Osteoblast (primary cell): ENCODE data around the gene ZNF813. TPM values are rescaled to one million over a fixed set of nuclear protein-coding genes. Genes with fewer than 3 reads are reported as not detected.
"Not testable (repeated sequence)": the region's sequence is repeated elsewhere in the genome, so short reads cannot be mapped to it uniquely, and the experiment has no call there.

Experiments used
- DNase-seq: peaks from one replicate; pipeline ENCODE4 v3.0.0; 2011; ENCODE audit warnings: low spot score, mixed read lengths; ENCODE audit not compliant: insufficient read length; ENCODE audit errors: missing footprints
- H2AFZ ChIP-seq: 2 replicates; pipeline ENCODE4 v1.6.0; 2011; ENCODE audit warnings: mild to moderate bottlenecking, low read length
- H3K27ac ChIP-seq: 2 replicates; pipeline ENCODE4 v1.5.1; 2011; ENCODE audit warnings: mild to moderate bottlenecking, low read depth, low read length, moderate library complexity
- H3K27me3 ChIP-seq: 2 replicates; pipeline ENCODE4 v1.6.0; 2012; ENCODE audit warnings: mild to moderate bottlenecking, control low read depth, inconsistent platforms, low read length, moderate library complexity; ENCODE audit not compliant: insufficient read depth
- H3K36me3 ChIP-seq: 2 replicates; pipeline ENCODE4 v1.5.1; 2011; ENCODE audit warnings: mild to moderate bottlenecking, low read length, control low read depth, moderate library complexity; ENCODE audit not compliant: insufficient read depth
- H3K4me1 ChIP-seq: 2 replicates; pipeline ENCODE4 v1.5.1; 2011; ENCODE audit warnings: mild to moderate bottlenecking, low read length, control low read depth, moderate library complexity; ENCODE audit not compliant: insufficient read depth
- H3K4me2 ChIP-seq: 2 replicates; pipeline ENCODE4 v1.6.0; 2011; ENCODE audit warnings: mild to moderate bottlenecking, low read length; ENCODE audit not compliant: insufficient read depth
- H3K4me3 ChIP-seq: fragments of 200-600 bp; sonication (generic); 3 replicates; pipeline ENCODE4 v1.5.1; 2012; ENCODE audit warnings: mild to moderate bottlenecking, low read length, inconsistent platforms; ENCODE audit not compliant: insufficient read depth
- H3K79me2 ChIP-seq: 2 replicates; pipeline ENCODE4 v1.6.0; 2012; ENCODE audit warnings: mild to moderate bottlenecking, low read length, control low read depth, inconsistent platforms; ENCODE audit not compliant: insufficient read depth
- H3K9me3 ChIP-seq: 2 replicates; pipeline ENCODE4 v1.5.1; 2011; ENCODE audit warnings: low read depth, low read length, control low read depth
- H4K20me1 ChIP-seq: 2 replicates; pipeline ENCODE4 v1.6.0; 2012; ENCODE audit warnings: mild to moderate bottlenecking, low read length, control low read depth; ENCODE audit not compliant: insufficient read depth
- total RNA-seq: library from RNA; depleted of rRNA; stranded (reverse); fragments of >200 nt; gene quantifications from 2 replicates; pipeline ENCODE4 v1.2.3, GENCODE V29; 2012
- TF ChIP-seq, protein P1 (sequence below): IDR thresholded peaks from 2 replicates; pipeline ENCODE4 v1.5.1; 2011; ENCODE audit warnings: mild to moderate bottlenecking, low read depth, low read length, moderate library complexity; ENCODE audit errors: extremely low read depth

Gene ZNF813
- 3.6 and 4.4 TPM in 2 replicates for total RNA-seq

DNA sequence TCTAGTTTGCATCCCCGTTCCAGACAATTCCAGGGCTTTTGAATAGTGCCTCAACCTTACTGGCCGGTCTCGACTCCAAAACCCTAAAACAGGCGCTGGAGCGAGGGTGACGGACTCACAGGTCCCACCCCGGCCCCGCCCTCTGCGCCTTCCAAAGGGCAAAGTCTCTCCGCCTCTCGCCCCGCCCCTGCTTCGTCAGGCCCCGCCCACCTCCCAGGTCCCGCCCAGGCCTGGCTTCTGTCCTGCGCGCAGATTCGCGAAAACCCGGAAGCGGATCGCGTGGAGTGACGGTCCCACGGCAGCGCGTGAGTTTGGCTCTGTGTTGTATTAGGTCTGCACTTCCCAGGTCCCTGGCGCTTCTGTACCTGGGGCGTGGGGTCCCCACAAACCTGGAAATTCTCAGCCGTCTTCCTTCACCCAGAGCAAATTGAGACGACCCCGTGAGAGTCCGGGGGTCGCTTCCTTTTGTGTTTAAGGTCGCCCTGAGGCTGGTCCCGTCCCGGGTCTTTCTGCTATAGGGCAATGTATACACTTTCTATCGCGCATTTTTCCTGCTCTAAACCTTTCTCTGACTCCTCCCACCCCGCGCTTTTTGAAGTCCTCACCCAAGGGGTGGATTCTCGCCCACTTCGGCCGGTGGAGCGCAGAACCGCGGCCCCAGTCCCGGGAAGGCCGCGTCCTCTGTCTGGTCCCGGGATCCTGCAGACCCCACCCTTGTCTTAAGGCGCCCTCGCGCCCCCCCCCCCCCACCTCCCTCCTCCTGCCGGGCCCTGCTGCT lies at the start of gene ZNF813:
TSS of gene ZNF813 (plus strand) at position 249 of the 778 bp plus-strand sequence. CDS start 16,090 bp downstream, outside the sequence.
- H4K20me1 ChIP-seq = no peaks in the 10 kb centered on the region
- TF ChIP-seq, protein P1, sequence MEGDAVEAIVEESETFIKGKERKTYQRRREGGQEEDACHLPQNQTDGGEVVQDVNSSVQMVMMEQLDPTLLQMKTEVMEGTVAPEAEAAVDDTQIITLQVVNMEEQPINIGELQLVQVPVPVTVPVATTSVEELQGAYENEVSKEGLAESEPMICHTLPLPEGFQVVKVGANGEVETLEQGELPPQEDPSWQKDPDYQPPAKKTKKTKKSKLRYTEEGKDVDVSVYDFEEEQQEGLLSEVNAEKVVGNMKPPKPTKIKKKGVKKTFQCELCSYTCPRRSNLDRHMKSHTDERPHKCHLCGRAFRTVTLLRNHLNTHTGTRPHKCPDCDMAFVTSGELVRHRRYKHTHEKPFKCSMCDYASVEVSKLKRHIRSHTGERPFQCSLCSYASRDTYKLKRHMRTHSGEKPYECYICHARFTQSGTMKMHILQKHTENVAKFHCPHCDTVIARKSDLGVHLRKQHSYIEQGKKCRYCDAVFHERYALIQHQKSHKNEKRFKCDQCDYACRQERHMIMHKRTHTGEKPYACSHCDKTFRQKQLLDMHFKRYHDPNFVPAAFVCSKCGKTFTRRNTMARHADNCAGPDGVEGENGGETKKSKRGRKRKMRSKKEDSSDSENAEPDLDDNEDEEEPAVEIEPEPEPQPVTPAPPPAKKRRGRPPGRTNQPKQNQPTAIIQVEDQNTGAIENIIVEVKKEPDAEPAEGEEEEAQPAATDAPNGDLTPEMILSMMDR = no peak
- peaks cover 3% of the 10 kb centered on the region for H3K4me1 ChIP-seq
- no peaks in the 10 kb centered on the region for H3K9me3 ChIP-seq
- H3K4me3 ChIP-seq = peak within 1 kb of the TSS; percentile 94
- H3K79me2 ChIP-seq = no peaks in the 10 kb centered on the region
- H3K27me3 ChIP-seq = peaks cover 3% of the 10 kb centered on the region
- H3K36me3 ChIP-seq = no peaks in the 10 kb centered on the region
- H3K4me2 ChIP-seq = peak within 1 kb of the TSS; percentile 94
- H2AFZ ChIP-seq = peak within 1 kb of the TSS; percentile 99
- peak within 1 kb of the TSS; percentile 56 for H3K27ac ChIP-seq
- DNase-seq = peak; percentile 93

DNA sequence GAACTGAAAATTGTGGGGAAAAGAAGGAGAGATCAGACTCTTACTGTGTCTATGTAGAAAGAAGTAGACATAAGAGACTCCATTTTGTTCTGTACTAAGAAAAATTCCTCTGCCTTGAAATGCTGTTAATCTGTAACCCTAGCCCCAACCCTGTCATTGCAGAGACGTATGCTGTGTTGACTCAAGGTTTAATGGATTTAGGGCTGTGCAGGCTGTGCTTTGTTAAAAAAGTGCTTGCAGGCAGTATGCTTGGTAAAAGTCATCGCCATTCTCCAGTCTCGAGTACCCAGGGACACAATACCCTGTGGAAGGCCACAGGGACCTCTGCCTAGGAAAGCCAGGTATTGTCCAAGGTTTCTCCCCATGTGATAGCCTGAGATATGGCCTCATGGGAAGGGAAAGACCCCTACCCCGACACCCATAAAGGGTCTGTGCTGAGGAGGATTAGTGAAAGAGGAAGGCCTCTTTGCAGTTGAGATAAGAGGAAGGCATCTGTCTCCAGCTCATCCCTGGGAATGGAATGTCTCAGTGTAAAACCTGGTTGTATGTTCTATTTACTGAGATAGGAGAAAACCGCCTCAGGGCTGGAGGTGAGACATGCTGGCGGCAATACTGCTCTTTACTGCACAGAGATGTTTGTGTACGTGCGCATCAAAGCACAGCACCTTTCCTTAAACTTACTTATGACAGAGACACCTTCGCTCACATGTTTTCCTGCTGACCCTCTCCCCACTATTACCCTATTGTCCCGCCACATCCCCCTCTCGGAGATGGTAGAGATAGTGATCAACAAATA lies 46.8 kb upstream of the ZNF813 start:
- not testable (repeated sequence) for H3K27ac ChIP-seq, DNase-seq, H3K4me1 ChIP-seq, H3K9me3 ChIP-seq, H3K36me3 ChIP-seq, H3K4me2 ChIP-seq, H3K27me3 ChIP-seq, H2AFZ ChIP-seq, H4K20me1 ChIP-seq, H3K4me3 ChIP-seq, H3K79me2 ChIP-seq

DNA sequence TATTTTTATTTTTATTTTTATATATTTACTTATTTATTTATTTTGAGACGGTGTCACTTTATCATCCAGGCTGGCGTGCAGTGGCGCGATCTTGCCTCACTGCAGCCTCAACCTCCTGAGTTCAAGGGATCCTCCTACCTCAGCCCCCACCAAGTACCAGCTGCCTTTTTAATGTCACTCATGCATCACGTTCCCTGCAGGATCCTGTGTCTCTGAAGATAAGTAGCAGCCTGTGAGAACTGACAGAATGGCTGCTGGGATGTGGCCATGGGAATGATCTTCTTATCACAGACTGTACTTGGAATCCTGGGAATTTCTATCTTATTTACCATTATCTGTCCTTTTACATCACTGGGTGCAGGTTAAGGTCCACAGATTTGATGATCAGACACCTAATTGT lies 45.0 kb upstream of the ZNF813 start:
- TF ChIP-seq, protein P1 = no peak
- Histone ChIP-seq H3K9me3 (no peaks in the 10 kb centered on the region), H3K79me2 (no peaks in the 10 kb centered on the region), H3K36me3 (no peaks in the 10 kb centered on the region), H3K27ac (no peak overlapping the region), H3K4me2 (no peak overlapping the region), H3K4me3 (no peak overlapping the region), H3K4me1 (no peaks in the 10 kb centered on the region), H2AFZ (no peak overlapping the region), H3K27me3 (no peaks in the 10 kb centered on the region), H4K20me1 (no peaks in the 10 kb centered on the region)
- DNase-seq = no peak

DNA sequence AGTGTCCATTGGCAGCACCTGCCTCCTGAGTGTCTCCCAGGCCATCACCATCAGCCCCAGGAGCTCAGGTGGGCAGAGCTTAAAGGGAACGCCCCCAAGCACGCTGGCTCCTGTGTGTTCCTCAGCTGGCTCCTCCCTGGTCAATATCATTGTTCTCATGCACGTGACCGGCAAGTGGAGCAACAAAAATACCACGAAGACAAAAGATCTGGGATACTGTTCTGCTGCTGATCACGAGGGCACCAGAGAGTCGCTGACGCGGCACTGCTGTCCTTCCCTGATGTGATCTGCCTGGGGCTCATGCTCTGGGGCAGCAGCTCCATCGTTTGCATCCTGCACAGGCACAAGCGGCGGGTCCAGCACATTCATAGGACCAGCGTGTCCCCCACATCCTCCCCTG lies 44.5 kb upstream of the ZNF813 start:
- not testable (repeated sequence) for H2AFZ ChIP-seq, H3K79me2 ChIP-seq, H4K20me1 ChIP-seq, DNase-seq, H3K4me1 ChIP-seq, H3K4me2 ChIP-seq, H3K9me3 ChIP-seq, H3K36me3 ChIP-seq, H3K27me3 ChIP-seq, H3K4me3 ChIP-seq, H3K27ac ChIP-seq
